Aortic smooth muscle cell (primary cell): ENCODE measurements around the gene FABP1. TPM values are rescaled to one million over a fixed set of nuclear protein-coding genes. Genes with fewer than 3 reads are reported as not detected.

Experiments used
- total RNA-seq: library from RNA; depleted of rRNA; stranded (reverse); fragments of >200 nt; gene quantifications from 2 replicates; pipeline ENCODE4 v1.2.3, GENCODE V29; 2014

Gene FABP1
- not detected in 2 replicates for total RNA-seq

DNA sequence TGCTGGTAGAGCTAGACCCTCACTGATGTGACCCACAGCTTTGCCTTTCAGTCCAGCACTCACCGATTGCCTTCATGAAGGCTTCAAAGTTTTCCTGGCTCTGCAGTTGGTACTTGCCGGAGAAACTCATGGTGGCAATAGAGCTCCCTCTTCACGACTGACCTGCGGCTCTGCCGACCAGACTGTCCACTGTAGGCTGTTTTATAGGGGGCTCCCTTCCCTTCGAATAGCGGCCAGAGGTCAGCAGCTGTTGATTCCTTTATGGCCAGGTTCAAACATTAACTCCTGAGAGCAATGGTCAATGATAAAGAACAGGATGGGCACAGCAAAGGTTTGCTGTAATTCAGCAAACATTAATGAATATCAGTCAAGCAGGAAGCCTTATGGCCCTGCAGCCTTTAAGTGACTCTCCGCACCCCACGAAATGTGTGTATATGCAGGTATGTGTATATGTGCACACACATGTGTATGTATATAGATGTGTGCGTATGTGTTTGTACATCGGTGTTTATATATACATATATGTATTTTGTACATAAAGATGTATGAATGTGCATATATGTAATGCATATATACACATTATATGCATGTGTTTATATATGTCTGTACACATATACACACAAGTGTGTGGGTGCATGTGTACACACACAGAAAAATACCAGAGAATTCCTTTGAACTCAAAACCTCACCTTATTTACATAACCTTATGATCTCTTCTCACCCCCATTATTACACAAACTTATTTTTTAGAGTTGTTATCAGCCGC is at the start of gene FABP1:
TSS of gene FABP1 (minus strand) at position 175 of the 766 bp plus-strand sequence. CDS start at position 130, 45 bp downstream.

Other genes with a start within 250 kb of the FABP1 start
- 33.8 TPM in 1 of 2 replicates, not detected in the other for gene RNU2-63P, start 111.5 kb downstream of the FABP1 start, total RNA-seq
- 21.5 and 25.6 TPM in 2 replicates for gene KRCC1, start 72.3 kb downstream of the FABP1 start, total RNA-seq
- not detected in 2 replicates for gene SMYD1, start 60.2 kb downstream of the FABP1 start, total RNA-seq
- 2.4 and 5.5 TPM in 2 replicates for gene THNSL2, start 42.3 kb upstream of the FABP1 start, total RNA-seq